SK-N-SH treated with all-trans-retinoic acid at 6 μM for 48 hours (cell line): ENCODE data around the gene ST3GAL4.

Experiments
- ATAC-seq: fragments of 200-7000 bp; cut with Tn5 transposase; 3 replicates; pipeline ENCODE4 v1.9.1; 2020; ENCODE audit warnings: mild to moderate bottlenecking, moderate library complexity
- ARNTL ChIP-seq: fragments of 450-650 bp; formaldehyde crosslinking; IDR thresholded peaks from 2 replicates; pipeline ENCODE4 v1.5.0; 2020; ENCODE audit warnings: low read depth, mild to moderate bottlenecking, moderate library complexity, borderline replicate concordance
- CSDC2 ChIP-seq: fragments of 250-450 bp; sonication (Bioruptor Pico); IDR thresholded peaks from 2 replicates; pipeline ENCODE4 v1.5.0; 2020; ENCODE audit warnings: mild to moderate bottlenecking, moderate library complexity
- ESRRG ChIP-seq: fragments of 250-450 bp; sonication (Bioruptor Pico); IDR thresholded peaks from 2 replicates; pipeline ENCODE4 v1.6.1; 2021; ENCODE audit warnings: mild to moderate bottlenecking
- GLIS3 ChIP-seq: fragments of 250-450 bp; sonication (Bioruptor Pico); IDR thresholded peaks from 2 replicates; pipeline ENCODE4 v1.5.0; 2020; ENCODE audit warnings: mild to moderate bottlenecking, moderate library complexity
- ISL1 ChIP-seq: fragments of 250-450 bp; sonication (Bioruptor Pico); IDR thresholded peaks from 2 replicates; pipeline ENCODE4 v2.1.2; 2022; ENCODE audit warnings: mild to moderate bottlenecking, moderate library complexity
- OSR1 ChIP-seq: fragments of 250-450 bp; sonication (Bioruptor Pico); IDR thresholded peaks from 2 replicates; pipeline ENCODE4 v1.8.0; 2022; ENCODE audit warnings: moderate library complexity, mild to moderate bottlenecking, inconsistent platforms
- PPARA ChIP-seq: fragments of 250-450 bp; sonication (Bioruptor Pico); IDR thresholded peaks from 2 replicates; pipeline ENCODE4 v1.5.0; 2020; ENCODE audit warnings: mild to moderate bottlenecking, borderline replicate concordance
- SNAI2 ChIP-seq: fragments of 250-450 bp; sonication (Bioruptor Pico); IDR thresholded peaks from 2 replicates; pipeline ENCODE4 v1.5.0; 2020; ENCODE audit warnings: mild to moderate bottlenecking, moderate library complexity
- TOX ChIP-seq: fragments of 250-450 bp; sonication (Bioruptor Pico); IDR thresholded peaks from 2 replicates; pipeline ENCODE4 v1.8.0; 2021; ENCODE audit warnings: mild to moderate bottlenecking, moderate library complexity, borderline replicate concordance
- ZC3H10 ChIP-seq: fragments of 250-450 bp; sonication (Bioruptor Pico); IDR thresholded peaks from 2 replicates; pipeline ENCODE4 v1.5.1; 2021; ENCODE audit warnings: mild to moderate bottlenecking, moderate library complexity
- ZFP3 ChIP-seq: fragments of 250-450 bp; sonication (Bioruptor Pico); IDR thresholded peaks from 2 replicates; pipeline ENCODE4 v1.5.0; 2020; ENCODE audit warnings: mild to moderate bottlenecking, moderate library complexity
- ZNF565 ChIP-seq: fragments of 450-650 bp; formaldehyde crosslinking; conservative IDR thresholded peaks from 2 replicates; pipeline ENCODE4 v1.5.0; 2020; ENCODE audit warnings: low read depth, mild to moderate bottlenecking, moderate library complexity
- ZNF8 ChIP-seq: fragments of 450-650 bp; formaldehyde crosslinking; IDR thresholded peaks from 2 replicates; pipeline ENCODE4 v1.5.0; 2020; ENCODE audit warnings: mild to moderate bottlenecking, moderate library complexity
- TF ChIP-seq, protein P1 (sequence below): fragments of 250-450 bp; sonication (Bioruptor Pico); IDR thresholded peaks from 2 replicates; pipeline ENCODE4 v1.5.1; 2021; ENCODE audit warnings: mild to moderate bottlenecking, moderate library complexity
- TF ChIP-seq, protein P2 (sequence below): fragments of 250-450 bp; sonication (Bioruptor Pico); IDR thresholded peaks from 2 replicates; pipeline ENCODE4 v1.5.1; 2020; ENCODE audit warnings: low read depth, mild to moderate bottlenecking, moderate library complexity
- TF ChIP-seq, protein P3 (sequence below): fragments of 250-450 bp; sonication (Bioruptor Pico); IDR thresholded peaks from 2 replicates; pipeline ENCODE4 v1.8.0; 2021; ENCODE audit warnings: low read depth, mild to moderate bottlenecking, moderate library complexity, borderline replicate concordance
- TF ChIP-seq, protein P4 (sequence below): fragments of 250-450 bp; sonication (Bioruptor Pico); IDR thresholded peaks from 2 replicates; pipeline ENCODE4 v1.5.0; 2020; ENCODE audit warnings: mild to moderate bottlenecking, moderate library complexity

Gene ST3GAL4

DNA sequence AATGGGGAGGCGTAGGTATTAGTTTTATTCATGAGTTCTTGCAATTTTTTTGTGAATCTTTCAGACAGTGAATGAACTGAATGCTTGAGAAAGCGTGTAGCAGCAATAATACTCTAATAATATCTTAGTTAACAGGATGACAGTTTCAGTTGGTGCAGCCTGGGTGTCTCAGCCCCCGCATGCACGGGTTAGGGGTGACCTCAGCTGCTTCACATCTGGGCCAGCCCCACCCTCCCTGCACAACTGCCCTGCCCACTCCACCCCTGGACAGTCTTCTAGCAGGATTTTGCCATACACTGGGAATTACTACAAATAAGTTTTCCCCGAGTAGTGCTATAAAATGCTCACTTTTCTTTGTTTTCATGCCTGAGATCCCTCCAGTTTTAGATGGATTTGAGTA, 83.2 kb downstream of the ST3GAL4 start:
- TF ChIP-seq CSDC2 (CRISPR knock-in tag) (no peak), PPARA (CRISPR knock-in tag) (no peak), ZFP3 (CRISPR knock-in tag) (no peak), ZC3H10 (CRISPR knock-in tag) (no peak), OSR1 (no peak), ESRRG (CRISPR knock-in tag) (no peak), SNAI2 (CRISPR knock-in tag) (no peak), ZNF8 (CRISPR knock-in tag) (no peak), ZNF565 (CRISPR knock-in tag) (no peak)
- TF ChIP-seq, protein P1, sequence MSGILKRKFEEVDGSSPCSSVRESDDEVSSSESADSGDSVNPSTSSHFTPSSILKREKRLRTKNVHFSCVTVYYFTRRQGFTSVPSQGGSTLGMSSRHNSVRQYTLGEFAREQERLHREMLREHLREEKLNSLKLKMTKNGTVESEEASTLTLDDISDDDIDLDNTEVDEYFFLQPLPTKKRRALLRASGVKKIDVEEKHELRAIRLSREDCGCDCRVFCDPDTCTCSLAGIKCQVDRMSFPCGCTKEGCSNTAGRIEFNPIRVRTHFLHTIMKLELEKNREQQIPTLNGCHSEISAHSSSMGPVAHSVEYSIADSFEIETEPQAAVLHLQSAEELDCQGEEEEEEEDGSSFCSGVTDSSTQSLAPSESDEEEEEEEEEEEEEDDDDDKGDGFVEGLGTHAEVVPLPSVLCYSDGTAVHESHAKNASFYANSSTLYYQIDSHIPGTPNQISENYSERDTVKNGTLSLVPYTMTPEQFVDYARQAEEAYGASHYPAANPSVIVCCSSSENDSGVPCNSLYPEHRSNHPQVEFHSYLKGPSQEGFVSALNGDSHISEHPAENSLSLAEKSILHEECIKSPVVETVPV (CRISPR knock-in tag): no peak
- TF ChIP-seq, protein P2, sequence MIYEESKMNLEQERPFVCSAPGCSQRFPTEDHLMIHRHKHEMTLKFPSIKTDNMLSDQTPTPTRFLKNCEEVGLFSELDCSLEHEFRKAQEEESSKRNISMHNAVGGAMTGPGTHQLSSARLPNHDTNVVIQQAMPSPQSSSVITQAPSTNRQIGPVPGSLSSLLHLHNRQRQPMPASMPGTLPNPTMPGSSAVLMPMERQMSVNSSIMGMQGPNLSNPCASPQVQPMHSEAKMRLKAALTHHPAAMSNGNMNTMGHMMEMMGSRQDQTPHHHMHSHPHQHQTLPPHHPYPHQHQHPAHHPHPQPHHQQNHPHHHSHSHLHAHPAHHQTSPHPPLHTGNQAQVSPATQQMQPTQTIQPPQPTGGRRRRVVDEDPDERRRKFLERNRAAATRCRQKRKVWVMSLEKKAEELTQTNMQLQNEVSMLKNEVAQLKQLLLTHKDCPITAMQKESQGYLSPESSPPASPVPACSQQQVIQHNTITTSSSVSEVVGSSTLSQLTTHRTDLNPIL (CRISPR knock-in tag): no peak
- TF ChIP-seq, protein P3, sequence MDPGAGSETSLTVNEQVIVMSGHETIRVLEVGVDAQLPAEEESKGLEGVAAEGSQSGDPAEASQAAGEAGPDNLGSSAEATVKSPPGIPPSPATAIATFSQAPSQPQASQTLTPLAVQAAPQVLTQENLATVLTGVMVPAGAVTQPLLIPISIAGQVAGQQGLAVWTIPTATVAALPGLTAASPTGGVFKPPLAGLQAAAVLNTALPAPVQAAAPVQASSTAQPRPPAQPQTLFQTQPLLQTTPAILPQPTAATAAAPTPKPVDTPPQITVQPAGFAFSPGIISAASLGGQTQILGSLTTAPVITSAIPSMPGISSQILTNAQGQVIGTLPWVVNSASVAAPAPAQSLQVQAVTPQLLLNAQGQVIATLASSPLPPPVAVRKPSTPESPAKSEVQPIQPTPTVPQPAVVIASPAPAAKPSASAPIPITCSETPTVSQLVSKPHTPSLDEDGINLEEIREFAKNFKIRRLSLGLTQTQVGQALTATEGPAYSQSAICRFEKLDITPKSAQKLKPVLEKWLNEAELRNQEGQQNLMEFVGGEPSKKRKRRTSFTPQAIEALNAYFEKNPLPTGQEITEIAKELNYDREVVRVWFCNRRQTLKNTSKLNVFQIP (CRISPR knock-in tag): no peak
- TF ChIP-seq, protein P4, sequence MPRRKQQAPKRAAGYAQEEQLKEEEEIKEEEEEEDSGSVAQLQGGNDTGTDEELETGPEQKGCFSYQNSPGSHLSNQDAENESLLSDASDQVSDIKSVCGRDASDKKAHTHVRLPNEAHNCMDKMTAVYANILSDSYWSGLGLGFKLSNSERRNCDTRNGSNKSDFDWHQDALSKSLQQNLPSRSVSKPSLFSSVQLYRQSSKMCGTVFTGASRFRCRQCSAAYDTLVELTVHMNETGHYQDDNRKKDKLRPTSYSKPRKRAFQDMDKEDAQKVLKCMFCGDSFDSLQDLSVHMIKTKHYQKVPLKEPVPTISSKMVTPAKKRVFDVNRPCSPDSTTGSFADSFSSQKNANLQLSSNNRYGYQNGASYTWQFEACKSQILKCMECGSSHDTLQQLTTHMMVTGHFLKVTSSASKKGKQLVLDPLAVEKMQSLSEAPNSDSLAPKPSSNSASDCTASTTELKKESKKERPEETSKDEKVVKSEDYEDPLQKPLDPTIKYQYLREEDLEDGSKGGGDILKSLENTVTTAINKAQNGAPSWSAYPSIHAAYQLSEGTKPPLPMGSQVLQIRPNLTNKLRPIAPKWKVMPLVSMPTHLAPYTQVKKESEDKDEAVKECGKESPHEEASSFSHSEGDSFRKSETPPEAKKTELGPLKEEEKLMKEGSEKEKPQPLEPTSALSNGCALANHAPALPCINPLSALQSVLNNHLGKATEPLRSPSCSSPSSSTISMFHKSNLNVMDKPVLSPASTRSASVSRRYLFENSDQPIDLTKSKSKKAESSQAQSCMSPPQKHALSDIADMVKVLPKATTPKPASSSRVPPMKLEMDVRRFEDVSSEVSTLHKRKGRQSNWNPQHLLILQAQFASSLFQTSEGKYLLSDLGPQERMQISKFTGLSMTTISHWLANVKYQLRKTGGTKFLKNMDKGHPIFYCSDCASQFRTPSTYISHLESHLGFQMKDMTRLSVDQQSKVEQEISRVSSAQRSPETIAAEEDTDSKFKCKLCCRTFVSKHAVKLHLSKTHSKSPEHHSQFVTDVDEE (CRISPR knock-in tag): no peak
- ATAC-seq: no peak

DNA sequence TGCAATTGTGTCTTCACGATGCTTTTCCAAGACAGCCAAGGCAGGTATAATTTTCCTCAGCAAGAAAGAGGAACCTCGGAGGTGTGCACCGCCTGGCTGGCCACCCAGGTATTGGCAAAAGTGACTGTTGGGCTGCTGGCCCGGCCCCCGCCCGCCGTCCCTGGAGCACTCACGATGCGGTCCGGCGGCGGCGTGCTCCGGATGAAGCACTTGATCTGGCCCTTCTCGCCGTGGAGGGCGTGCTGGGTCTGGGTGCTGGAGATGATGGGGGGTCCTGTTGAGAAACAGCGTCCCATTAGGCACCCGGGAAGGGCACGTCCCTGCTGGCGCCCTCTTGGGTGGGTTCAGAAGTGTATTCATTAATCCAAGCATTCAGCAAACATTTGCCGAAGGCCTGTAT, 84.8 kb downstream of the ST3GAL4 start:
- ATAC-seq: no peak
- TF ChIP-seq ZFP3 (CRISPR knock-in tag): no peak
- TF ChIP-seq, protein P3 (CRISPR knock-in tag): no peak

DNA sequence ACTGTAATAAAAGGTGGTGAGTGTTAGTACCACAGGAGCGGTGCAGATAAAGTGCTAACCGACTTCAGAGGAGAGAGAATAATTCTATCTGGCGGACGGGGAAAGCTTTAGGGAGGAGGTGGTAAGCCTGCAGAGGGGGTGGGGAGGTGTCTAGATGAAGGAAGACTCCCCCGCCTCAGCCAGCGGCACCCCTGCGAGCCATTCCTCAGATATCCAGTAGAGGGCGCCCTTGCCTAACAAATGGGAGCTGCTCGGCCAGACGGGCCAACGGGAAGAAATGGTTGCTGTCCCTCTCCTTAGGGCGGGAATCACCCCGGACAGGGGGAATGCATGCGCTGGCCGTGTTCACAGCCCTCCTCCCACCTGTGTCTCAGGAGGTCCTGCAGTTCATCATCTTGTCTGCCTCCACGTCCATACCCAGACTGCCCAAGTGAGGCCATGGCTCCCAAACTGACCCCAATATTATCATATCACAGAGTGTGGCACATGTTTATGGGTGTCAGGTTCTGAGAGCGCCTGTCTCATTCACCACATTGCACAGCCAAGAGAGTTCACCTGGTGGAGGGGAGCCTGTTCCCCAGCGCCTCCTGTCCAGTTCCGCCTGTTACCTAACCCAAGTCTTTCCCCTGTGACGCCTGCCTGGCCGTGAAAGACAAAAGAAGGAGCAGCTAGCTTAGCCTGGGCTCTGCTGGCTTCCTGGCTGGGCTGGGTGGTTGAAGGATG, 85.5 kb downstream of the ST3GAL4 start:
- no peak for TF ChIP-seq GLIS3
- peak; percentile 96 for ATAC-seq

DNA sequence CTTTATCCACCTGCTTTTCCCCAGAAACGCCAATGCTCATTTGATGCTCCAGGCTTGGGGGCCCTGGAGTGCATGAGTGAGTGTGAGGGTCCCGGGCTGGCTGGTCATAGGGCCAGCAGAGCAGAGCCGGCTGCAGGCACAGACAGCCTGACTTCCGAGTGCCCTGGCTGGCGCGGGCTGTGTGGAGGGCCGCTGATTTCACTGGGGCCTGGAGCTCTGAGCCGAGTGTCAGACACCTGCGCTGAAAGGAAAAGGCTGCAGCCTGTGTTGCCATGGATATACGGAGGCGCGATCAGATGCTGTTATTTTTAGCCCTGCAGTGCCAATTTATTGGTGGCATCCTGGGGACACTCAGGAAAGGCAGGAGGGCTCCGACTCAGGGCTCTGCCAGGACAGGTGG, 87.6 kb downstream of the ST3GAL4 start:
- ATAC-seq: no peak
- no peak for TF ChIP-seq ESRRG (CRISPR knock-in tag)

DNA sequence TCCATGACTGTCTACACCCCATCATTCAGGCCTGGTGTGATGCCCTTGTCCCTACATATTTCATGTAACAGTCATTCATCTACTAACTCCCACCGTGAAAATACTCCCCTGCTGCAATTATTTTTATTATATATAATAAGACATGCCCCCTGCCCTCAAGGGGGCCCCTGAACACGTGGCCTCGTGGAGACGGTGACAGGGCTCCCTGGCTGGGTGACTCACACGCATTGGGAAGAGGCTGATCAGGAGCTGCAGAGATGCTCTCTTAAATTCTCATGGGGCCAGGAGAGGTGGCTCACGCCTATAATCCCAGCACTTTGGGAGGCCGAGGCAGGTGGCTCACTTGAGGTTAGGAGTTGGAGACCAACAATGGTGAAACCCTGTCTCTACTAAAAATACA, 88.6 kb downstream of the ST3GAL4 start:
- no peak for TF ChIP-seq ISL1
- no peak for TF ChIP-seq SNAI2 (CRISPR knock-in tag)
- TF ChIP-seq TOX (CRISPR knock-in tag): no peak
- TF ChIP-seq ARNTL (CRISPR knock-in tag): no peak
- no peak for ATAC-seq
